ENCODE measurements around the gene POLR2C. TPM values are rescaled to one million over a fixed set of nuclear protein-coding genes. Genes with fewer than 3 reads are reported as not detected.

Gene POLR2C
- 147 and 166 TPM in 2 replicates for total RNA-seq

DNA sequence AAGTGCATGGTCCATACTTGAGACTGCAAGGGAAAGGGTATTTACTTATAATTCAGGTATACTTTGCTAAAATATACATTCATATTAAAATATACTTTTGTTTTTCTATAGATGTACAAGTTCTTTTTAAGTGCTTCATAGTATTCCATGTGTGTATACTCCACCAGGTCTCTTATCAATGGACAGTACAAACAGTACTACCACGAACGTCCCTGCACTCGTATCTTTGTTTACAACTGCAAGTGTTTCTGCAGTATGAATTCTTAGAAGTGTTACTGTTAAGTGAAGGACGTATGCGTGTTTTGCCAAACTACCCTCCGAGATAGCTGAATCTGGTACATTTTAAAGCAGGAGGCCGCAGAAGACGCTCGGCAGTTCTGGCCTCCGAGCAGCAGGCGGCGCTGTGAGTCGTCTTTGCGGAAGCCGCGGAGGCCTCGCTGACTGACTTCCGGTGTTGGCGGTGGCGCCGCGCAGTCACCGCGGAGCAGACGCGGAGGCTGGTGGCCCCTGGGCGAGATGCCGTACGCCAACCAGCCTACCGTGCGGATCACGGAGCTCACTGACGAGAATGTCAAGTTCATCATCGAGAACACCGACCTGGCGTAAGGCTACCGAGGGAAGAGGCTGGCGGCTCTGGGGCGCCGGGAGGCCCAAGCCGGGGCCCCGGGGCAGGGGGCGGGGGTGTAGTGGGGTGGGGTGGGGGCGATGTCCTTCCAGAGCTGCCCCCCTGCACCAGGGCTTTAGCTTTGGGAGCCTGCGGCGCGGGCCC is at the start of gene POLR2C:
POLR2C (plus strand) TSS at position 471 of the 769 bp plus-strand sequence; CDS start at position 517, 46 bp downstream.

DNA sequence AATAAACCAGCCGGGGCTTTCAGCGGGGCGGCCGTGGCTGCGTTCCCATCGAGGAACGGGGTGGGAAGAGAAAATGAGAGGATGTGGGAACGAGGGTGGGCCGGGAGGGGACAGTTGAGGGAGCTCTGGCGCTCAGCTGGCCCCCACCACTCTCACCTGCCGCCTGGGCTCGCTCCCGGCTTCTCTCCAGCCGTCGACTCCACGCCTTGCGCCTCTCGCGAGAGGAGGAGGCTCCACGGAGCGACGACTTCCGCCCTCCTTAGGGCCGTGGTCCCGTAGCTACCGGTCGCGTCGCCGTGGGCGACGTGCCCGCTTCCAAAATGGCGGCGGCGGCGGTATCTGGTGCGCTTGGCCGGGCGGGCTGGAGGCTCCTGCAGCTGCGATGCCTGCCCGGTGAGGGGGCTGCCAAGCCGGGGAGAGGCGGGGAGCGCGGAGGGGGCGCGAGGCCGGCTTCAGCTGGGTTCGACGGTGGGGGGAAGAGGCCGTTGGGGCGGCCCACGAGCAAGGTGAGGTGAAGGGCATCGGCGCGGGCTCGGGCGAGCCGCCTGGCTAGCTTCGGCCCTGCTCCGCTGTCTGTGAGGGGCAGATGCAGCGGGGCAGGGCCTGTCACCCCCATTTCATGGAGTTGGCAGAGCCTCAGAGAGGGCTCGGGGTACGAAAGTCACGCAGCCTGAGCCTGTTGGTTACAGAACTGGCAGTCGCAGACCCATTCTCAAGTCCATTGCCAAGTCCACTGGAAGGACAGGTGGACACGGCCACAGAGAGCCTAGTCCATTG is 15.1 kb upstream of the POLR2C start, which contains the start of the genes CIAPIN1 and COQ9:
CIAPIN1 (minus strand) TSS at position 200 of the 777 bp plus-strand sequence. CDS start 6,457 bp downstream, outside the sequence.
COQ9 (plus strand) TSS at position 294 of the 777 bp plus-strand sequence; CDS start at position 321, 27 bp downstream.

DNA sequence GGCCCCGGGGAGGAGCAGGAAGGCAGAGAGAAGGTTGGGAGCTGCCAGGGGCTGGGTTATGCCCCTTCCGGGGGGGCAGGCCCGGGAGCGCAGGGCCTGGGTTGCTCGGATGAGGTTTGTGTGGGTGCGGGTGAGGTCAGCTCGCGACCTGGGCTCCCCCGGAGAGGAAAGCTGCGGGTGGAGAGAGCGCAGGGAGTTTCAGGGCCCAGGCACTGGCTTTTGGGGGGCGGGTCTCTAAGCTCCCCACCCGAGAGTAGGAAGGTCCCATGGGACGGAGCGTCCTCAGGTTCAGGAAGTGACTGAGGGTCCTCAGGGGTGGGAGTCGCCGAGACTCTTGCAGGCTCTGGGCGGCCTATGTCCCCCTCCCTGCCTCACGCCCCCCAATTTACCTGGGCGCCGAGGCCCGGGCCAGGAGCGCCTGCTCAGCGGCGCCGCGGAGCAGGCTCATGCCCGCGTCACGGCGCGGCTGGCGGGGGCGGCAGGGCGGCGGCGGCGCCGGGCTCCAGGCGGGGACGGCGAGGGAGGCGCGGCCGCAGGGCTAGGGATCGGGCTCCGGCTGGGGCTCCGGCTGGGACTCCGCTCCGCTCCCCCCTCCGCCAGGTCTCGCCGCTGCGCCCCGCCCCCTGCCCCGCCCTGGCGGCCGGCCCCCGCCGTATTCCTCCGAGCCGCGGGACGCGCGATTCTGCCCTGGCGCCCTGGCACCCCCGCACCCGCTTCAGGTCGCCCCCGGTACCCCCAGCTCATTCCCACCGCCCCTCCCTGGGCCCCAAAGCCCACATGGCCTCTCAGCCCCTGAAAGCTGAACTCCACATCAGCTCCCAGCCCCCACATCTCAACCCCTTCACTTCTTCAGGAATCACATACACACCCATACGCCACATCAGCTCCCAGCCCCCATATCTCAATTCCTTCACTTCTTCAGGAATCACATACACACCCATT is 23.7 kb downstream of the POLR2C start, which contains the start of gene DOK4:
DOK4 (minus strand) TSS at position 578 of the 942 bp plus-strand sequence. CDS start 6,986 bp downstream, outside the sequence.

Other genes with a start within 250 kb of the POLR2C start
- gene ARL2BP, start 217.4 kb upstream of the POLR2C start, total RNA-seq: 78.0 and 120 TPM in 2 replicates
- gene PLLP, start 178.0 kb upstream of the POLR2C start, total RNA-seq: 1.9 and 7.1 TPM in 2 replicates
- gene CCL22, start 103.9 kb upstream of the POLR2C start, total RNA-seq: not detected in 2 replicates
- 2.3 and 3.2 TPM in 2 replicates for gene CX3CL1, start 90.2 kb upstream of the POLR2C start, total RNA-seq
- gene CCL17, start 57.9 kb upstream of the POLR2C start, total RNA-seq: not detected in 2 replicates
- 88.1 and 104 TPM in 2 replicates for gene CIAPIN1, start 15.3 kb upstream of the POLR2C start, total RNA-seq
- gene COQ9, start 15.2 kb upstream of the POLR2C start, total RNA-seq: 48.1 and 54.3 TPM in 2 replicates
- 17.2 and 22.7 TPM in 2 replicates for gene DOK4, start 23.8 kb downstream of the POLR2C start, total RNA-seq
- 8.8 and 15.0 TPM in 2 replicates for gene CCDC102A, start 73.9 kb downstream of the POLR2C start, total RNA-seq
- not detected in 2 replicates for gene ADGRG5, start 80.0 kb downstream of the POLR2C start, total RNA-seq
- 10.6 and 12.3 TPM in 2 replicates for gene ADGRG1, start 166.0 kb downstream of the POLR2C start, total RNA-seq
- not detected in 2 replicates for gene ADGRG3, start 205.6 kb downstream of the POLR2C start, total RNA-seq
- gene DRC7, start 232.1 kb downstream of the POLR2C start, total RNA-seq: under 0.01 TPM in 2 replicates

Measured in epithelial cell of umbilical artery (primary cell).